Forelimb muscle (tissue), 1 donor: ENCODE results near the gene APC. TPM values are rescaled to one million over a fixed set of nuclear protein-coding genes. Genes with fewer than 3 reads are reported as not detected.
"Not testable (repeated sequence)": the region's sequence is repeated elsewhere in the genome, so short reads cannot be mapped to it uniquely, and the experiment has no call there.

Source experiments
- DNase-seq: peaks from one replicate; pipeline ENCODE4 v3.0.0-alpha.2; 2013; ENCODE audit warnings: low read depth
- polyA plus RNA-seq: library from polyadenylated mRNA; unstranded; fragments of 120-200 nt; gene quantifications from one replicate; pipeline ENCODE4 v1.2.1, GENCODE V29; 2013; ENCODE audit not compliant: insufficient read length

APC gene
- polyA plus RNA-seq, 1 donor, result 24.4 TPM

- not testable (repeated sequence) for DNase-seq
These were observed 20.8 kb upstream of the APC start for GRCh38 chr5:112716895-112717294.

- no peak for DNase-seq
These were observed 20.1 kb upstream of the APC start for GRCh38 chr5:112717506-112718082.

GRCh38 chr5:112718344-112718743 lies 19.3 kb upstream of the APC start:
- DNase-seq, result no peak

DNA sequence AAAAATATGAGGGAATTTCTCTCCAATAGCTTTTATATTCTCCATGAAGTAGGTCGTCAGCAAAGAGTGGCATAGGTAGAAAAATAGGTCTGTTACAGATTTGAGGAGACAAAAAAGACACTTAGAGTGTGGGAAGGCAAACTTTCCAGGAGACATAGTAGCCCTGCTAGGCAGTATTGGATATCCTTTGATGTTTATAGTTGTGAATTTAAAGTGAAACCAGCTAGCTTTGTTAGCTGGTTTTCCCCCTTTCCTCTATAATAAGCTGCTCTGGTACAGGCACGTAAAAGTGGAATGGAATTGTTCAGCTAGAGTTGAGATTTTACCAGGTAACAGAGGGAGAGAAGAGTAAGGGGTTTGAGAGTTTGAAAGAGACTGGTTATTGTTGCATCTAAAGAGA lies 17.1 kb upstream of the APC start:
- DNase-seq, result no peak

GRCh38 chr5:112724901-112725300 lies 12.8 kb upstream of the APC start:
- no peak for DNase-seq

DNA sequence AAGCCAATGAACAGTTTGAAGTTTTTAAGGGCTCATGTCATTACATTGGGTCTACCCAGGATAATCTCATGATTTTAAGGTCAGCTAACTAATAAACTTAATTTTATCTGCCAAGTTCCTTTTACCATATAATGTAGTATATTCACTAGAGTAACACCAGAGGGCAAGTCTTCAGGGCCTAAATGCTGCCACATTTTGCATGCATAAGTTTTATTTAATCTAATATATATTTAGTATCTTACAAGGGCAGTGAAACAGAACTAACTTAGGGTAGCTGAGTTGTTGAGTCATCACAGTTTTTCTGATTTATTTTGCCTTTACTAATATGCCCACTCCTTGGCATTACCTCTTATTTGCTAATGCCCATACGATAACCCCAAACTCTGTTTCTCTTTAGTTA lies 8.1 kb upstream of the APC start:
- DNase-seq, result no peak

- no peak for DNase-seq
These were observed 5.6 kb upstream of the APC start for GRCh38 chr5:112732131-112732530.

GRCh38 chr5:112733586-112733985 lies 4.1 kb upstream of the APC start:
- DNase-seq, result no peak

GRCh38 chr5:112734597-112734996 lies 3.1 kb upstream of the APC start:
- DNase-seq, result no peak

DNA sequence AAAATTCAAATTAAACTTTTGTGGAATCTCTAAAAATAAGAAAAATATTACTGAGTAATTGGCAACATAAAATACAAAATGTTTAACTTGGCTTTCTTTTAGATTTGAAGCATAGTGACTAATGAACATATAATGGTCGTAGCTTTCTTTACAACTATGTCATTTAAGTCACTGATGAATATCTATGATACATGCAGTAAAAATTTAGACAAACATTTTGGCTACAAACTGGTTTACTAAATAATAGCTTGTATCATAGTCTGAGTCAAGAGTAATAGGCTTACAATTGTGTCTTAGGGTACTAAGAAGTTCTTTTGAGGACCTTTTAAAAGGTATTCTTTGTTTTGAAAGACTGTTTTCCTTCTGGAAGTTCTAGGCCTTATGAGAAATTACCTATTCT lies 2.0 kb upstream of the APC start:
- DNase-seq, result no peak

GRCh38 chr5:112737070-112737462 lies 619 bp upstream of the APC start:
- peak; percentile 1 for DNase-seq

DNA sequence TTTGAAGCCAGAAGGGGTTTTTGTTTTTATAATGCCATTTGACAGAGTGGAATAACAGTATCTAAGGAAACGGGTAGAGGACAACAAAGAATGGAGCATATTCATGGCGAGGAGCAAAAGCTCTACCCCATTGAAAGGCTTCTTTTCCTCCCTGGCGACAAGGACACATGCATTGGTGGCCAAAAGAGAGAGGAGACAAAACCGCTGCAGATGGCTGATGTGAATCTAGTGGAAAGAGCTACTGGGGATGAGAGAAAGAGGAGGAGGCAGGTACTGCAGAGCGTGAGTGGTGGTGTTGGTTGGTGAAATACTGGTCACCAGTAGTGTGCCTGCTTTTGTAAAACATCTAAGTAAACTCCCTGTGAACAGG lies 491 bp downstream of the APC start:
- DNase-seq, result no peak

GRCh38 chr5:112742424-112742823 lies 4.7 kb downstream of the APC start:
- DNase-seq, result no peak

GRCh38 chr5:112743631-112744030 lies 5.9 kb downstream of the APC start:
- DNase-seq, result no peak

DNA sequence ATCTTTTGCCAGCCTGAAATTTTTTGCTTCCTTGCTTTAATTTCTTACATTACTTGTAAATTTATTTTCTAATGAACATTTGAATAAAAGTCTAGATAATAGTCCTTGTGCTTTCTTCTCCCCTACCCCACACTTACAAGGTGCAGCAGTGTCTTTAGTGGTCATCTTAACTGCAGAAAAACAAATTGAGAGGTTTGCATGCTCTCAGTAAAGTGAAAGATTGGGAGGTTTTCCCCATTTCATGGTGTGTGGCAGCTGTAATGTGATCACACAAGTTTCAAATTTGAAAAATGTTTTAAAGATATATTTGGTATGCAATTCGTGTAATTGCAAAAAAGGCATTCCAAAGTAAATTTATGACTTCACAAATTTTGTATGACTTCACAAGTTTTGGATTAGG lies 14.7 kb downstream of the APC start:
- no peak for DNase-seq

DNA sequence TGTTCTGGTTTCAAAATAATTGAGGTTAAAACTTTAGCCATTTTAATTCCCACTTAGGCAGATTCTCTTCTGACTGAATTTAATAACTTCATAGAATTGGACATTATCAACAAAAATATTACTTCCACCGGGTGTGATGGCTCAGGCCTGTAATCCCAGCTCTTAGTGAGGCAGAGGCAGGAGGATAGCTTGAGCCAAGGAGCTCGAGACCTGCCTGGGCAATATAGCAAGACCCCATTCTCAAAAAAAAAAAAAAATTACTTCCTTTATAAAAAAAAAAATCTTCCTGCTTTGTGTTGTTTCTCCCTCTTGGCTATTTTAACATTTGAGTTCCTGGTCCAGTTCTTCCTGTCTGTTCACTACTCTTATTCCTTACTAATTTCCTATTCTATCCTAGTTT lies 18.0 kb downstream of the APC start:
- DNase-seq, result no peak

DNA sequence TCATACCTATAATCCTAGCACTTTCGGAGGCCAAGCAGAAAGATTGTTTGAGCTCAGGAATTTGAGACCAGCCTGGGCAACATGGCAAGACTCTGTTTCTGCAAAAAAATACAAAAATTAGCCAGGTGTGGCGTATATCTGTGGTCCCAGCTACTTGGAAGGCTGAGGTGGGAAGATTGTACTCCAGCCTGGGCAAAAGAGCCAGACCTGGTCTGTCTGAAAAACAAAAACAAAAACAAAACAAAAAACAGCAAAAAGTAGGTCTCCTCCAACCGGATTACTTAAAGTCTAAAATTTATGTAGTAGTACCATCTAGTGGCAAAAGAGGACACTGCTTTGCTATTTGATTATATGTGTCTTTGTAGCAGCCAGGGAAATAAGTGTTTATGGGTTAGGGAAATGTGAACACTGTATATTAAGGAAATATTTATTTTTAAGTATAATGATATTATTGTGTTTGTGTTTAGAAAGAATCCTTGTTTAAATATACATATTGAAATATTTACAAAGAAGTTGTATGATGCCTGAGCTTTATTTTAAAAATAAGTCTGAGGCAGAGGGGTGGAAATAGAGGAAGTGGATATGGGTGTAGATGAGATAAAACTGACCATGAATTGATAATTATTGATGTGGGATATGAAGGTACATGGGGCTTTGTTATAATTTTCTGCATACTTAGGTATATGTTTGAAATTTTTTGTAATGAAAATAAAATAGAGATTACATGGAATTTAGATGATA lies 20.0 kb downstream of the APC start:
- peak; percentile 58 for DNase-seq

DNA sequence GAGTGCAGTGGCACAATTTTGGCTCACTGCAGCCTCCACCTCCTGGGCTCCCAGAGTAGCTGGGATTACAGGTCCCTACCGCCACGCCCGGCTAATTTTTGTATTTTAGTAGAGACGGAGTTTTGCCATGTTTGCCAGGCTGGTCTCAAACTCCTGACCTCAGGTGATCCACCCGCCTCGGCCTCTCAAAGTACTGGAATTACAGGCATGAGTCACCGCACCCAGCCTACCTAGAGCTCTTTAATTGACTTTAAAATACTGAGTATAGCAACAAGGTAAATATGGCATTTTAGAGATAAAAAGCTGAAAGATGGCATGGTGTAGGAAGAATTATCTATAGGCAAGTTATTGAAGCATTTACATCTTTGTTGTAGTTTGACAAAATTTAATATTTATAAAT lies 21.0 kb downstream of the APC start:
- DNase-seq, result no peak

- no peak for DNase-seq
These were observed 24.6 kb downstream of the APC start for GRCh38 chr5:112762113-112762810.

DNA sequence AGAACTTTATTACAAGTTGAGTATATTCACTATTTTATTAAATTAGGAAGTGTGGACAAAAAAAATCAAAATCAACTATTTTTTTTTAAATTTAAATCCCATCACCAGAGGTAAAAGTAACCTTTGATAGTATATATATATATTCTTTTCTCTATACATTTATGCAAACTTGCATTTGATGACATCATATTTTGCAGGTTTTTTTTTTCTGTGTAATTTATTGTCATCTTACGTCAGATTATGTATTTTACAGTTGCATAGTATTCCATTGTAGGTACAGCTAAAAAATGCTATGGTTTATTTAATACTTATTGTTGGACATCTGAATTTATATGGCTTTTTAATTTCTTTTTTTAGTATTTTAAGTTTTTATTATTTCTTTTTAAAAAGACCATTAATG lies 25.5 kb downstream of the APC start:
- no peak for DNase-seq

GRCh38 chr5:112772124-112772523 lies 34.4 kb downstream of the APC start:
- DNase-seq, result no peak

GRCh38 chr5:112776301-112776856 lies 38.7 kb downstream of the APC start:
- no peak for DNase-seq

- no peak for DNase-seq
These were observed 41.8 kb downstream of the APC start for GRCh38 chr5:112779531-112779930.
